ENCODE measurements around the gene FGD3. TPM values are rescaled to one million over a fixed set of nuclear protein-coding genes. Genes with fewer than 3 reads are reported as not detected.

FGD3 gene
- total and polyA plus RNA-seq, 2 of the 8 experiments (the other 6 are each of a cell fraction or from before 2014, with no cell fraction given) = 1.4 to 1.9 TPM

GRCh38 chr9:92948632-92949031, 1.3 kb downstream of the FGD3 start:
- Histone ChIP-seq H2BK20ac (ENCODE audit: low read length) (no peak overlapping the region), H3K9me3 (ENCODE audit: insufficient read depth in 2 of 2, low read depth in 1 of 2, low read length in 1 of 2) (peaks cover 3% of the 10 kb centered on the region in 2 experiments; a peak in 2 of 4 replicates), H4K20me1 (replicated peaks in 1 of 2; ENCODE audit: control insufficient read depth in 1 of 2, insufficient read depth in 2 of 2, low read length in 2 of 2) (peaks cover 0 to 2% of the 10 kb centered on the region in 2 experiments), H3K18ac (ENCODE audit: extremely low read depth, low read length) (no peak overlapping the region), H4K8ac (ENCODE audit: extremely low read depth, insufficient read depth, low read length) (no peak overlapping the region), H3K4me2 (ENCODE audit: insufficient read depth in 1 of 2, low read depth in 2 of 2, low read length in 2 of 2) (no peak overlapping the region), H3K4ac (replicated peaks; ENCODE audit: insufficient read length, low read depth, low read length) (no peak overlapping the region), H3K4me1 (replicated peaks in 1 of 4; ENCODE audit: control insufficient read depth in 3 of 4, insufficient read depth in 4 of 4, low read length in 3 of 4) (peaks cover 0 to 7% (median 3%) of the 10 kb centered on the region in 4 experiments; a peak in 3 of 7 replicates), H3K56ac (replicated peaks; ENCODE audit: insufficient read length, low read depth, low read length) (no peak overlapping the region), H3K27me3 (replicated peaks in 1 of 4; ENCODE audit: control insufficient read depth in 3 of 4, extremely low read depth in 1 of 4, insufficient read depth in 3 of 4, low read length in 3 of 4) (peaks cover 0 to 5% (median 0%) of the 10 kb centered on the region in 4 experiments; a peak in 1 of 7 replicates), H2BK12ac (ENCODE audit: low read depth, low read length) (no peak overlapping the region), H3K23ac (ENCODE audit: insufficient read length) (no peak overlapping the region), H3K9ac (replicated peaks in 1 of 4; ENCODE audit: extremely low read depth in 1 of 4, low read depth in 3 of 4, low read length in 3 of 4) (no peak overlapping the region), H3K4me3 (ENCODE audit: extremely low read depth in 1 of 4, insufficient read depth in 2 of 4, low read depth in 3 of 4, low read length in 4 of 4) (no peak overlapping the region), H3K79me1 (ENCODE audit: low read depth, low read length) (no peaks in the 10 kb centered on the region; the same call in 1 of the 2 replicates), H2BK15ac (ENCODE audit: low read length) (no peak overlapping the region), H2AK5ac (ENCODE audit: low read depth, low read length) (no peak overlapping the region), H3K23me2 (ENCODE audit: low read depth, low read length) (peaks cover 10% of the 10 kb centered on the region; the same call in 1 of the 2 replicates), H3K14ac (ENCODE audit: insufficient read length) (no peak overlapping the region), H4K5ac (ENCODE audit: insufficient read length, low read depth, low read length) (no peak overlapping the region), H3K36me3 (ENCODE audit: control insufficient read depth in 2 of 4, insufficient read depth in 4 of 4, low read length in 3 of 4) (no peaks in the 10 kb centered on the region), H2BK5ac (ENCODE audit: low read depth, low read length) (no peak overlapping the region), H2AFZ (ENCODE audit: low read length) (no peak overlapping the region), H2BK120ac (replicated peaks; ENCODE audit: low read depth, low read length) (no peak overlapping the region), H3K79me2 (ENCODE audit: control insufficient read depth in 1 of 2, insufficient read depth in 2 of 2, low read length in 2 of 2) (no peaks in the 10 kb centered on the region), H4K91ac (replicated peaks; ENCODE audit: insufficient read length, low read length) (no peak overlapping the region), H3K27ac (ENCODE audit: low read depth, low read length) (no peak overlapping the region)
- no peak for FAIRE-seq
- no peak for DNase-seq (ENCODE audit: low read depth in 1 of 2, low spot score in 2 of 2)
- CTCF ChIA-PET (ENCODE audit: partially characterized antibody) = interaction anchor here (0.6 to 1.0 kb wide), 2 partner anchors 8 to 23 kb away, joined by 3 read pairs; no protein-coding TSS in a partner anchor
- WGBS, 2 experiments (ENCODE audit: extremely low coverage in 1 of 2, insufficient coverage in 1 of 2, insufficient read length in 1 of 2, insufficient replicate concordance in 2 of 2, low coverage in 1 of 2, low lambda C conversion rate in 2 of 2, missing lambda C conversion rate in 1 of 2) = 96% methylated on average over 2 of the region's 2 CpGs; no CpG with 5 or more reads in 1 of the 2 experiments
- POLR2A ChIA-PET (ENCODE audit: partially characterized antibody) = no interaction called here
- TF ChIP-seq SP2 (IDR thresholded peaks at IDR 0.05; ENCODE audit: low read length) (no peak), JUN (IDR thresholded peaks at IDR 0.05; ENCODE audit: low read depth, low read length) (no peak), TCF12 (IDR thresholded peaks at IDR 0.05; ENCODE audit: low read depth, low read length) (no peak), POU5F1 (IDR thresholded peaks at IDR 0.05; ENCODE audit: low read depth, low read length) (no peak), SIX5 (IDR thresholded peaks at IDR 0.05; ENCODE audit: low read depth, low read length) (no peak), ZNF274 (IDR thresholded peaks at IDR 0.05; ENCODE audit: borderline replicate concordance, extremely low read depth, low read length) (no peak), RAD21 (IDR thresholded peaks at IDR 0.05 in 1 of 2, conservative IDR thresholded peaks at IDR 0.05 in 1 of 2; ENCODE audit: low read depth in 2 of 2, low read length in 2 of 2) (no peak), ATF2 (IDR thresholded peaks at IDR 0.05; ENCODE audit: low read length) (no peak), SIRT6 (IDR thresholded peaks at IDR 0.05; ENCODE audit: low read length) (no peak), RFX5 (IDR thresholded peaks at IDR 0.05; ENCODE audit: borderline replicate concordance, low read depth, low read length) (no peak), SP4 (IDR thresholded peaks at IDR 0.05; ENCODE audit: low read length) (no peak), RBBP5 (IDR thresholded peaks at IDR 0.05; ENCODE audit: borderline replicate concordance, low read depth, low read length) (no peak), CHD1 (IDR thresholded peaks at IDR 0.05; ENCODE audit: low read depth, low read length) (no peak)

Data from H1 (cell line).